ENCODE data around the gene DHRS3.

DNA sequence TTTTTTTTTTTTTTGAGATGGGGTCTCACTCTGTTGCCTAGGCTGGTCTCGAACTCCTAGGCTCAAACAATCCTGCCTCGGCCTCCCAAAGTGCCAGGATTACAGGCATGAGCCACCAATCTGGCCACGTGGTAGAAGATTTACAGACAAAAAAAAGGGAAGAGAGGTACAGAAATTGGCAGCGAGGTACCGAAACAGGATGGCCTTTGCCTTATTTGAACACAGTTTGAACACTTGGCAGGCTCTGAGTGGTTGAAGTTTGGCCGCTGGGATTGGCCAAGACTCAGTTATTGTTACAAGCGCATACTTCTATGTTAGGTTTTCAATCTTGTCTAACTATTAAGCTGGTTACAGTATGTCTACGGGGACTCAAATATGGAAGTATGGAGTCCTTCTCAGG lies 19.7 kb upstream of the DHRS3 start:
- TF ChIP-seq BHLHE40 (IDR thresholded peaks at IDR 0.05; ENCODE audit: borderline replicate concordance in 1 of 2, low read depth in 2 of 2, low read length in 1 of 2) (no peak), RAD21 (IDR thresholded peaks at IDR 0.05; ENCODE audit: insufficient read depth, low read depth, low read length) (no peak)
- TF ChIP-seq, protein P1, sequence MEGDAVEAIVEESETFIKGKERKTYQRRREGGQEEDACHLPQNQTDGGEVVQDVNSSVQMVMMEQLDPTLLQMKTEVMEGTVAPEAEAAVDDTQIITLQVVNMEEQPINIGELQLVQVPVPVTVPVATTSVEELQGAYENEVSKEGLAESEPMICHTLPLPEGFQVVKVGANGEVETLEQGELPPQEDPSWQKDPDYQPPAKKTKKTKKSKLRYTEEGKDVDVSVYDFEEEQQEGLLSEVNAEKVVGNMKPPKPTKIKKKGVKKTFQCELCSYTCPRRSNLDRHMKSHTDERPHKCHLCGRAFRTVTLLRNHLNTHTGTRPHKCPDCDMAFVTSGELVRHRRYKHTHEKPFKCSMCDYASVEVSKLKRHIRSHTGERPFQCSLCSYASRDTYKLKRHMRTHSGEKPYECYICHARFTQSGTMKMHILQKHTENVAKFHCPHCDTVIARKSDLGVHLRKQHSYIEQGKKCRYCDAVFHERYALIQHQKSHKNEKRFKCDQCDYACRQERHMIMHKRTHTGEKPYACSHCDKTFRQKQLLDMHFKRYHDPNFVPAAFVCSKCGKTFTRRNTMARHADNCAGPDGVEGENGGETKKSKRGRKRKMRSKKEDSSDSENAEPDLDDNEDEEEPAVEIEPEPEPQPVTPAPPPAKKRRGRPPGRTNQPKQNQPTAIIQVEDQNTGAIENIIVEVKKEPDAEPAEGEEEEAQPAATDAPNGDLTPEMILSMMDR (IDR thresholded peaks at IDR 0.05 in 2 of 3, conservative IDR thresholded peaks at IDR 0.05 in 1 of 3; ENCODE audit: control insufficient read depth in 2 of 3, extremely low read depth in 1 of 3, insufficient read depth in 1 of 3, low read depth in 3 of 3, low read length in 3 of 3) = no peak
